Nucleus accumbens (tissue), 56 donors: ENCODE measurements around the gene CDR2.
A peak's percentile ranks its signal among the peaks of the same experiment; 100 is the strongest.
"Not testable (repeated sequence)": the region's sequence is repeated elsewhere in the genome, so short reads cannot be mapped to it uniquely, and the experiment has no call there.

Source experiments
- DNase-seq, 56 donors: peaks; one replicate each; lab custom pipeline; 2025; lab: John Stamatoyannopoulos, UW

The CDR2 gene

GRCh38 chr16:22379656-22380055, 5.2 kb upstream of the CDR2 start:
- no peak for DNase-seq

- no peak for DNase-seq
Observed at GRCh38 chr16:22375963-22376640, 1.7 kb upstream of the CDR2 start.

GRCh38 chr16:22375117-22375962, 921 bp upstream of the CDR2 start:
- DNase-seq = peak in 2 of 56 donors; percentile 21 to 32

GRCh38 chr16:22373662-22374310, 633 bp downstream of the CDR2 start:
- peak in 23 of 56 donors; percentile 3 to 36 (median 13) for DNase-seq

GRCh38 chr16:22372882-22373661, 1.3 kb downstream of the CDR2 start:
- no peak for DNase-seq

- DNase-seq = no peak
Observed at GRCh38 chr16:22370038-22370820, 4.2 kb downstream of the CDR2 start.

- DNase-seq = no peak
Observed at GRCh38 chr16:22369221-22369811, 5.1 kb downstream of the CDR2 start.

GRCh38 chr16:22368200-22368826, 6.1 kb downstream of the CDR2 start:
- not testable (repeated sequence) for DNase-seq

GRCh38 chr16:22366889-22367288, 7.5 kb downstream of the CDR2 start:
- DNase-seq = no peak

- no peak for DNase-seq
Observed at GRCh38 chr16:22366371-22366770, 8.0 kb downstream of the CDR2 start.

- no peak for DNase-seq
Observed at GRCh38 chr16:22364241-22364640, 10.2 kb downstream of the CDR2 start.

GRCh38 chr16:22360963-22361659, 13.3 kb downstream of the CDR2 start:
- DNase-seq = no peak

- DNase-seq = no peak
Observed at GRCh38 chr16:22359679-22360078, 14.7 kb downstream of the CDR2 start.

- no peak for DNase-seq
Observed at GRCh38 chr16:22358000-22358399, 16.4 kb downstream of the CDR2 start.

- DNase-seq = no peak
Observed at GRCh38 chr16:22357635-22357971, 16.8 kb downstream of the CDR2 start.

GRCh38 chr16:22356930-22357634, 17.3 kb downstream of the CDR2 start:
- no peak for DNase-seq

GRCh38 chr16:22355487-22355908, 18.9 kb downstream of the CDR2 start:
- no peak for DNase-seq
